Right lobe of liver (tissue), 4 donors: ENCODE data around the gene CEP112.

Experiments used
- CTCF ChIP-seq, 4 donors: fragments of 200-600 bp in 3 of 4; fragments of 450-650 bp in 1 of 4; IDR thresholded peaks; one replicate each; pipeline versions ENCODE4 v1.5.1 to v1.8.0; 2016 to 2022; ENCODE audit warnings: antibody characterized with exemption in 4 of 4, mild to moderate bottlenecking in 2 of 4
- POLR2A ChIP-seq: fragments of 450-650 bp; IDR thresholded peaks from one replicate; pipeline ENCODE4 v1.6.1; 2017; ENCODE audit warnings: antibody characterized with exemption, mild to moderate bottlenecking
- donor health status: DM: no; HTN: no; CAD: no.
- donor health status: DM: no; HTN: no; CAD: no.
- donor health status: DM: no; HTN: yes; CAD: no.

GRCh38 chr17:65811043-65811442 is 380.9 kb downstream of the CEP112 start:
- TF ChIP-seq CTCF (IDR thresholded peaks at IDR 0.05) (no peak), POLR2A (no peak)
